Stimulated activated CD8-positive, alpha-beta memory T cell treated with anti-CD3 and anti-CD28 coated beads, Interleukin-7, amount 100 ng/mL, for 1 hour (primary cell): Measurements from ENCODE around the gene CLCN1.

ENCODE experiments used
- DNase-seq, 2 donors: peaks; one replicate each; pipeline ENCODE4 v3.0.0-alpha.2; 2020; ENCODE audit warnings: low read depth in 2 of 2

The CLCN1 gene

DNA sequence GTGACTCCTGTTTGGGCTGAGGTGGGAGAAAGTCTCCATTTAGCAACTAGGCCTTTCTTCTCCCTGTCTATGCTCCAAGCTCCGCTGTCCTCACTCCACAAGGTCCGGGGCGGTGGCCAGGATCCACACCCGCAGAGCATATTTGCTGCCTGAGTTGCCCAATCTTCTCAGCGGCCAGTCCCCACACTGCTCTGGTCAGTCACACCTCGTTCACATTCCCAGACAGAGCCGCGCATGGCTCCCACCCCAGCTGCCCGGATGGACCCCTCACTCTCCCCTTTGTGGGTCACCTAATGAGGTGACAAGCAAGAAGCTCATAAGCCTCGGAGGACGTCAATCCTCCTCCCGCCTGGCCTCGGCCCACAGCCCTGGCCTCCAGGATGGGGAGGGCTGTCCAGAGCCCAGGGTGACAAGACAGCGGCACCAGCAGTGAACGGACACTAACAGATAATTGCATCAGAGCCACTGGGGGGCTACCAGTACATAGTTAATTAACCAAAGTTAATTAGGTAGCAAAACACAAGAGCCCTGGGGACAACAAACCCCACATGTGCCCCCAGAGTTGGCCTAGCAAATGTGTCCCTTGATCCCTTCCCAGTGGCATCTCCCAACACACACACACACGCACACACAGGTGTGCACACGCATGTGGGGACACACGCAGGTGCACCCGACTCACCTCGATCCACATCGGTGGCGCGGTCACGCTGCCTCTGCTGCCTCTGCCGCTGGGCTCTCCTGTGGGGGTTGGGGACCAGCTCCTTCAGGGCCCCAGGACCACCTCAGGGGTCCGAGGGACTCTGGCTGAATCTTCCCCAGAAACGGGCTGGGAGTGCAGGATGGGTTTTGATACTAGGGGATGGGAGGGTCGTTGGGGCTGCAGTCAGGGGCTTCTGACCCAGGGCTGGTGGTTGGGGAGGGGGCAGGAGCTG, 81.0 kb downstream of the CLCN1 start:
- no peak for DNase-seq

GRCh38 chr7:143397710-143398530, 82.0 kb downstream of the CLCN1 start:
- DNase-seq = no peak

GRCh38 chr7:143398616-143399015, 82.7 kb downstream of the CLCN1 start:
- DNase-seq = no peak

GRCh38 chr7:143399151-143399550, 83.2 kb downstream of the CLCN1 start:
- DNase-seq = no peak

- DNase-seq = no peak
These were observed 83.7 kb downstream of the CLCN1 start for GRCh38 chr7:143399642-143400041.

DNA sequence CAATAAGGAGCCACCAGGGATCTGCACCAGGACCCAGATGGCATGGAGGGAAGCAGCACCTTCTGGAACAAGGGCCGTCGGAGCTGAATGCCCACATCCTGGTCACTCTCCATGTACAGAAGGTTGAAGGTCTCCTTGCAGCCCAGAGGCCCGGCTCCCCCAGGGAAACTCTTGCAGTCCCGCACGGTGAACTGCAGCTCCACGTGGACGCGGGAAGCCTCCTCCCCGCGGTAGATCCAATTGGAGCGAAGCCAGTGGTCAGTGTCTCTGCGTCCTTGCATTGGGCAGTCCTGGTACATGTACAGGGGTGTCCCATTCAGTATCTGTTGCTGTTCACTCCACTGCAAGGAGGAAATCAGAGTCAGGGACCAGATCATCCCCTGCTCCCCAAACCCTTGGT, 85.4 kb downstream of the CLCN1 start:
- no peak for DNase-seq
